Caco-2 (cell line): ENCODE measurements around the gene YTHDC2. TPM values are rescaled to one million over a fixed set of nuclear protein-coding genes. Genes with fewer than 3 reads are reported as not detected.

Source experiments
- BruUV-seq: library from RNA; stranded (reverse); fragments of 400-500 nt; replicated peaks from 2 replicates; lab custom pipeline; 2021; lab: Mats Ljungman, UMichigan
- CTCF ChIA-PET: fragments of 300-600 bp; sonication (Branson Sonifier 250); formaldehyde crosslinking; loops from one replicate; lab custom pipeline; 2022; ENCODE audit warnings: antibody characterized with exemption; lab: Charles Lee
- POLR2A ChIA-PET: fragments of 300-600 bp; sonication (Branson Sonifier 250); formaldehyde crosslinking; loops from one replicate; lab custom pipeline; 2022; ENCODE audit warnings: antibody characterized with exemption; lab: Charles Lee
- DNase-seq, 2 experiments: peaks; one replicate each; pipeline versions ENCODE4 v3.0.0 to v3.0.0-alpha.2; 2020 to 2022
- H3K27me3 ChIP-seq: replicated peaks from 2 replicates; pipeline ENCODE4 v1.6.0; 2011; ENCODE audit warnings: low read length; ENCODE audit not compliant: control insufficient read depth, insufficient read depth
- H3K36me3 ChIP-seq: 2 replicates; pipeline ENCODE4 v1.5.1; 2011; ENCODE audit warnings: low read length; ENCODE audit not compliant: control insufficient read depth, insufficient read depth
- H3K4me1 ChIP-seq: fragments of 250-450 bp; sonication (Bioruptor Pico); 2 replicates; pipeline ENCODE4 v1.5.1; 2020; ENCODE audit warnings: mild to moderate bottlenecking
- H3K4me3 ChIP-seq: 2 replicates; pipeline ENCODE4 v1.5.1; 2011; ENCODE audit warnings: low read depth, mild to moderate bottlenecking, control low read depth, low read length
- H3K9me3 ChIP-seq: fragments of 250-450 bp; sonication (Bioruptor Pico); 2 replicates; pipeline ENCODE4 v1.5.1; 2020; ENCODE audit warnings: mild to moderate bottlenecking, moderate library complexity
- H3K27ac Mint-ChIP-seq: one replicate; pipeline ENCODE4 v1.8.0; 2022; ENCODE audit warnings: mixed read lengths; ENCODE audit not compliant: unreplicated experiment
- H3K27me3 Mint-ChIP-seq: one replicate; pipeline ENCODE4 v1.8.0; 2022; ENCODE audit warnings: mixed read lengths; ENCODE audit not compliant: insufficient read depth, unreplicated experiment
- H3K36me3 Mint-ChIP-seq: one replicate; pipeline ENCODE4 v1.8.0; 2022; ENCODE audit warnings: mild to moderate bottlenecking, mixed read lengths; ENCODE audit not compliant: insufficient read depth, unreplicated experiment
- H3K4me1 Mint-ChIP-seq: one replicate; pipeline ENCODE4 v1.8.0; 2022; ENCODE audit warnings: low read depth, mixed read lengths; ENCODE audit not compliant: unreplicated experiment
- H3K4me3 Mint-ChIP-seq: one replicate; pipeline ENCODE4 v1.8.0; 2022; ENCODE audit warnings: mild to moderate bottlenecking, moderate library complexity, mixed read lengths; ENCODE audit not compliant: unreplicated experiment
- H3K9me3 Mint-ChIP-seq: one replicate; pipeline ENCODE4 v1.8.0; 2022; ENCODE audit warnings: mixed read lengths; ENCODE audit not compliant: unreplicated experiment
- intact Hi-C: fragments of 100-400 bp; cut with micrococcal nuclease; formaldehyde crosslinking; loops from one replicate; pipeline ENCODE4 v1.10.0; 2022; ENCODE audit not compliant: unreplicated experiment
- total RNA-seq: library from RNA; stranded (reverse); gene quantifications from 2 replicates; pipeline ENCODE4 v1.2.3, GENCODE V29; 2022
- TF ChIP-seq, protein P1 (sequence below), 2 experiments: fragments of 200-600 bp in 1 of 2; IDR thresholded peaks; 1 replicate in 1 of 2; 2 replicates in 1 of 2; pipeline versions ENCODE4 v1.5.1 to v1.8.0; 2011 to 2022; ENCODE audit warnings: antibody characterized with exemption in 1 of 2, control low read depth in 1 of 2, inconsistent platforms in 1 of 2, low read depth in 1 of 2, low read length in 1 of 2, mild to moderate bottlenecking in 1 of 2, moderate library complexity in 1 of 2; ENCODE audit not compliant: insufficient read depth in 1 of 2, severe bottlenecking in 1 of 2, unreplicated experiment in 1 of 2

Gene YTHDC2
- total RNA-seq, 1 experiment from 2014 or later: 16.9 TPM

- H3K36me3 Mint-ChIP-seq: no peaks in the 10 kb centered on the region
- TF ChIP-seq, protein P1, sequence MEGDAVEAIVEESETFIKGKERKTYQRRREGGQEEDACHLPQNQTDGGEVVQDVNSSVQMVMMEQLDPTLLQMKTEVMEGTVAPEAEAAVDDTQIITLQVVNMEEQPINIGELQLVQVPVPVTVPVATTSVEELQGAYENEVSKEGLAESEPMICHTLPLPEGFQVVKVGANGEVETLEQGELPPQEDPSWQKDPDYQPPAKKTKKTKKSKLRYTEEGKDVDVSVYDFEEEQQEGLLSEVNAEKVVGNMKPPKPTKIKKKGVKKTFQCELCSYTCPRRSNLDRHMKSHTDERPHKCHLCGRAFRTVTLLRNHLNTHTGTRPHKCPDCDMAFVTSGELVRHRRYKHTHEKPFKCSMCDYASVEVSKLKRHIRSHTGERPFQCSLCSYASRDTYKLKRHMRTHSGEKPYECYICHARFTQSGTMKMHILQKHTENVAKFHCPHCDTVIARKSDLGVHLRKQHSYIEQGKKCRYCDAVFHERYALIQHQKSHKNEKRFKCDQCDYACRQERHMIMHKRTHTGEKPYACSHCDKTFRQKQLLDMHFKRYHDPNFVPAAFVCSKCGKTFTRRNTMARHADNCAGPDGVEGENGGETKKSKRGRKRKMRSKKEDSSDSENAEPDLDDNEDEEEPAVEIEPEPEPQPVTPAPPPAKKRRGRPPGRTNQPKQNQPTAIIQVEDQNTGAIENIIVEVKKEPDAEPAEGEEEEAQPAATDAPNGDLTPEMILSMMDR (IDR thresholded peaks at IDR 0.05; ENCODE audit: insufficient read depth in 1 of 2, low read depth in 1 of 2, low read length in 1 of 2, severe bottlenecking in 1 of 2, unreplicated experiment in 1 of 2): no peak
- H3K9me3 Mint-ChIP-seq: no peaks in the 10 kb centered on the region
- H3K9me3 ChIP-seq: no peaks in the 10 kb centered on the region
- BruUV-seq: no TSS peak
- H3K4me3 ChIP-seq: no peak overlapping the region
- peaks cover 28% of the 10 kb centered on the region for H3K27me3 Mint-ChIP-seq
- H3K4me3 Mint-ChIP-seq: no peak overlapping the region
- H3K4me1 ChIP-seq: no peaks in the 10 kb centered on the region
- POLR2A ChIA-PET: no interaction called here
- intact Hi-C loops: no loop called here
- no peaks in the 10 kb centered on the region for H3K4me1 Mint-ChIP-seq
- no peak for DNase-seq
- CTCF ChIA-PET: no interaction called here
- H3K36me3 ChIP-seq: no peaks in the 10 kb centered on the region
- H3K27ac Mint-ChIP-seq: no peak overlapping the region
- no peaks in the 10 kb centered on the region; the same call in none of the 2 replicates for H3K27me3 ChIP-seq
These were observed 11.4 kb upstream of the YTHDC2 start for GRCh38 chr5:113502073-113502472.

GRCh38 chr5:113503146-113503545, 10.3 kb upstream of the YTHDC2 start:
- peaks cover 31% of the 10 kb centered on the region for H3K27me3 Mint-ChIP-seq

GRCh38 chr5:113505181-113505580, 8.3 kb upstream of the YTHDC2 start:
- no peak overlapping the region for H3K27ac Mint-ChIP-seq
- H3K36me3 Mint-ChIP-seq: no peaks in the 10 kb centered on the region
- H3K27me3 ChIP-seq: no peaks in the 10 kb centered on the region; the same call in none of the 2 replicates
- H3K9me3 ChIP-seq: no peaks in the 10 kb centered on the region
- H3K4me3 Mint-ChIP-seq: no peak overlapping the region
- no peaks in the 10 kb centered on the region for H3K4me1 Mint-ChIP-seq
- TF ChIP-seq, protein P1 (IDR thresholded peaks at IDR 0.05; ENCODE audit: insufficient read depth in 1 of 2, low read depth in 1 of 2, low read length in 1 of 2, severe bottlenecking in 1 of 2, unreplicated experiment in 1 of 2): no peak
- intact Hi-C loops: no loop called here
- no peaks in the 10 kb centered on the region for H3K36me3 ChIP-seq
- DNase-seq: no peak
- no peaks in the 10 kb centered on the region for H3K9me3 Mint-ChIP-seq
- ChIA-PET POLR2A (no interaction called here), CTCF (no interaction called here)
- H3K27me3 Mint-ChIP-seq: peaks cover 31% of the 10 kb centered on the region
- no peak overlapping the region for H3K4me3 ChIP-seq
- no TSS peak for BruUV-seq
- no peaks in the 10 kb centered on the region for H3K4me1 ChIP-seq

More at GRCh38 chr5:113503146-113503545, 10.3 kb upstream of the YTHDC2 start:
- no TSS peak for BruUV-seq
- intact Hi-C loops: no loop called here
- no peaks in the 10 kb centered on the region for H3K4me1 Mint-ChIP-seq
- DNase-seq: no peak
- H3K4me3 ChIP-seq: no peak overlapping the region
- no peaks in the 10 kb centered on the region; the same call in none of the 2 replicates for H3K27me3 ChIP-seq
- H3K4me3 Mint-ChIP-seq: no peak overlapping the region
- H3K27ac Mint-ChIP-seq: no peak overlapping the region
- no peaks in the 10 kb centered on the region for H3K9me3 Mint-ChIP-seq
- no peaks in the 10 kb centered on the region for H3K4me1 ChIP-seq
- POLR2A ChIA-PET: no interaction called here
- TF ChIP-seq, protein P1 (IDR thresholded peaks at IDR 0.05; ENCODE audit: insufficient read depth in 1 of 2, low read depth in 1 of 2, low read length in 1 of 2, severe bottlenecking in 1 of 2, unreplicated experiment in 1 of 2): no peak
- no peaks in the 10 kb centered on the region for H3K36me3 ChIP-seq
- CTCF ChIA-PET: no interaction called here
- no peaks in the 10 kb centered on the region for H3K36me3 Mint-ChIP-seq
- no peaks in the 10 kb centered on the region for H3K9me3 ChIP-seq
